Endothelial cell of hepatic sinusoid (primary cell): ENCODE measurements around the gene BBS4.
"Not testable (repeated sequence)": the region's sequence is repeated elsewhere in the genome, so short reads cannot be mapped to it uniquely, and the experiment has no call there.

Experiments used
- in situ Hi-C: cut with HindIII; loops from 2 replicates; pipeline ENCODE4 v1.10.0; 2017; ENCODE audit warnings: low sequenced_read_pairs

Gene BBS4

GRCh38 chr15:72685925-72686794 is at the start of gene BBS4, which contains the start of gene HIGD2B:
Gene BBS4, plus strand, starts transcription at chr15:72686207. Its CDS starts 21 bp downstream, at chr15:72686228.
Gene HIGD2B, minus strand, starts transcription at chr15:72686182. Its CDS starts 9,808 bp downstream, at chr15:72676374.
- in situ Hi-C loops: no loop called here

GRCh38 chr15:72636519-72637282 is 49.3 kb upstream of the BBS4 start:
- in situ Hi-C loops: not testable (repeated sequence)

DNA sequence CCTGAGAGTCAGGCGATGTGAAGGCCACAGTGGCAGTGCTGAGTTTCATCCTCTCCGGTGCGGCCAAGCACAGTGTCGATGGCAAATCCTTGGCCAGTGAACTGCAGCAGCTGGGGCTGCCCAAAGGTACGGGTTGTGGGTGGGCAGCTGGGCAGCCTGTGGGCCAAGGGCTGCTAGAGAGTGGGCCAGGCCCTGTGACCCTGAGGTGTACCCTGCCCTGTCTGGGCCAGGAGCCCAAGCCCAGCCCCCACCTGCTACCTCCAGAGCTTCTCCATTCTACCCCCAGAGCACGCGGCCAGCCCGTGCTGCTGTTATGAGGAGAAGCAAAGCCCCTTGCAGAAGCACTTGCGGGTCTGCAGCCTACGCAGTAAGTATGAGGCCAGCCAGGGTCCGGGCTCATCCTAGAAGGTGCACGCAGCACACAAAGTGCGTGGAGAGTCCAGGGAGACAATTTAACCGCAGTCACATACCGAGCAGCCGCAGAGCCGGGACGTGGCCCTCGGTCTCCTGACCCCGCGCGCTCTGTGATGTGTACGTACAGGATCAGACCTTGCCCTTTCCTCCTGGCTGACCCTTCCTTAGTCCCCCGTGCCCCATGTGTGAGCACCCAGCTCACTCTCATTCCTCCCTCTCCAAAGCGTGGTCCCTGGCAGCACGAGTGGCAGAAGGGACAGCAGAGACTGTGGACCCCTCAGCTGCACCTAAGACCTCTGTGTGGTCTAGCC is 46.1 kb upstream of the BBS4 start:
- in situ Hi-C loops: not testable (repeated sequence)

GRCh38 chr15:72642271-72642670 is 43.7 kb upstream of the BBS4 start:
- in situ Hi-C loops: not testable (repeated sequence)

DNA sequence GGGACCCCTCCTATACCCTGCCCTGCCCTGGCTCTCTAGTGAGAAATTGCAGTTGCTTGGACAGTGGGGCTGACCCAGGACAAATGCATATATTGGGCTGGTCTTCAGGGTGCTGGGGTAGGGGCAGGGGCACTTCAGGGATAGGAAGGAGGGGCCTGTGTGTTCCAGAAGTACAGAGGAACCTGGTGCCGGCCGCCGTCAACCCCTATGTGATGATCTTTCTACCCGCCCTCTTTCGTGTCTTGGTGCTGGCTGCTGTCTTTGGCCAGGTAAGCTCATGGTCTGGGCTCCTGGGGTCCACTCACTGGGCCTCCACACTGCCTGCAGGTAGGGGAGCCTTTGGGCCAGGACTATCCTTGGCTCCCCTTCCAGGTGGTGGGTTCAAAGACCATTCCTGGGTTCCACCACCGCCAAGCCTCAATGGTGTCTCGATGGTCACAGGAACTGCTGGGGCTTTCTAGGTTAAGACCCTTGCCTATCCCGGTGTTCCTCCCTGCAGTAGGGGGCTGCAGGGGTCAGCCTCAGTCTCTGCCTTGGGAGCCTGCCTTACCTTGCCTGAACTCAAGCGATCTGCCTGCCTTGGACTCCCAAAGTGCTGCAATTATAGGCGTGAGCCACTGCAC is 37.3 kb upstream of the BBS4 start:
- in situ Hi-C loops: not testable (repeated sequence)

GRCh38 chr15:72654397-72654796 is 31.6 kb upstream of the BBS4 start, which contains the start of gene GOLGA6B:
Gene GOLGA6B, plus strand, starts transcription at chr15:72654697. Its CDS starts 41 bp downstream, at chr15:72654738.
- in situ Hi-C loops: not testable (repeated sequence)

- in situ Hi-C loops: not testable (repeated sequence)
These were observed 30.0 kb upstream of the BBS4 start for GRCh38 chr15:72656014-72656413.

DNA sequence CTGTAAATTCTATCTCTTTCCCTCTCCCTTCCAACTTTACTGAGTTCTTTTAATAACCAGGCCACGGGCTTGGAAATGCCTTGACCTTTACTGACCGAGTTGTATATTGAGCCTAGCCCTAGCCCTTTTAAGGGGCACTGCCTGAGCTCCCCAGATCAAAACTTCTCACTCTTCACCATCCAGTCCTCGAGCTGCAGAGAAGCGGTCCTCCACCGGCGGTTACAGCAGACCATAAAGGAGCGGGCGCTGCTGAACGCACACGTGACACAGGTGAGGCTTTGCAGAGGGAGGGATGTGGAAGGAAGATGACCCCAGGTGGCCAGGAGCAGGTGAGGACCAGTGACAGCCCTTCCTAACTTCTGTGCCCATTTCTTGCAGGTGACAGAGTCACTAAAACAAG is 24.9 kb upstream of the BBS4 start:
- in situ Hi-C loops: not testable (repeated sequence)

DNA sequence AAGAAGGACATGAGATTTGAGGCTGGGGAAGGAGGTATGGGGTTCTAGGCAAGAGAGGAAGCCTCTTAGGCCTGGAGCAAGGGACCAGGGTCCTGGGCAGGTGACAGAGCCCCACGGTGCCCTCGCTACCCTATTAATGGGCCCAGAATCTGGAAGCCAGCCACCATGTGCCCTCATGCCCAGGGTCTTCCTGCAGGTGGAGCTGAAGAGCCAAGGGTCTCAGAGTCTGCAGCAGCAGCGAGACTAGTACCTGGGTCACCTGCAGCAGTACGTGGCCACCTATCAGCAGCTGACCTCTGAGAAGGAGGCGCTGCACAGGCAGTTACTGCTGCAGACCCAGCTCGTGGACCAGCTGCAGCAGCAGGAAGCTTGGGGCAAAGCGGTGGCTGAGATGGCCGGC is 22.1 kb upstream of the BBS4 start:
- in situ Hi-C loops: not testable (repeated sequence)

- in situ Hi-C loops: not testable (repeated sequence)
These were observed 20.3 kb upstream of the BBS4 start for GRCh38 chr15:72665706-72666105.

GRCh38 chr15:72669803-72670202 is 16.2 kb upstream of the BBS4 start:
- in situ Hi-C loops: not testable (repeated sequence)

DNA sequence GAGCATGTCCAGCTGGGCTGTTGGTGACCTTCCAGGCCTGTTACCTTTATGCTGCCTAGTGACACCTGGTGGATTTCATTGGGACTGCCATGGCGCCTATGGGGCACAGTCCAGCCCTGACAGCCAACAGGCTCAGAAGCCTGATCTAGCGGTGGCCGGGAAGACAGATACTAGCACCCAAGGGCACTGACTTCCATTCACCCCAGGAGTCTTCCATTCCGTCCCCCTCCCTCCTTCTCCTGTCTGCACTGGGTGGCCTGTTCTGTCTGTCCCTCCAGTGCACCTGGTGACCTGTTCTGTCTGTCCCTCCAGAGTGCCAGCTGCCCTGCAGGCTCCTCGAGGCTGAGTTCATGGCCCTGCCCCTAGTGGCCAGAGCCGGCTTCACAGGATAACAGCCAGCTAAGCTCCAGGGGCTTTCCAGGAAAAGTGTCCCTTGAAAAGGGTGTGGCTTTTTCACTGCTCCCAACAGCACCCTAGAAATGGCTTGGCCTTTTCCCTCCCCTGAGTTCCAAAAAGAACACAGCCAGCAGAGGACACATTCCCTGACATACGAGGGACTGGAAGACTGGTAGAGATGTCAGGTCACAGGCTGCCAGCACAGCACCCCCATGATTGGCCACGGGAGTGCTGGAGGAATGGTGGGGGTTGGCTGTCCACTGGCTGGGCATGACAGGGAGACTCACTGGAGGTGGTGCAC is 15.2 kb upstream of the BBS4 start:
- in situ Hi-C loops: not testable (repeated sequence)

GRCh38 chr15:72671525-72671924 is 14.5 kb upstream of the BBS4 start:
- in situ Hi-C loops: no loop called here

DNA sequence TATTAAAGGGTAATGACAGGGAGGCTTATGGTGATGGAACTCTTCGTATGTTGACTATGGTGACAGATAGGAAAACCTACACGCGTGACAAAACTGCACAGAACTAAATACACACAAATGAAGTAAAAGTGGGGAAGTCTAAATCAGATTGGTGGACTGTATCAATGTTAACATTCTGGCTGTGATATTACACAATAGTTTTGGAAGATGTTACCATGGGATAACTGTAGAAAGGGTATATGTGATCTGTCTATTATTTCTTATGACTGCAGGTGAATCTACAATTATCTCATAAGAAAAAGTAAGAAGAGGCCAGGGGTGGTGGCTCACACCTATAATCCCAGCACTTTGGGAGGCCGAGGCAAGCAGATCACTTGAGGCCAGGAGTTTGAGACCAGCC is 9.2 kb upstream of the BBS4 start:
- in situ Hi-C loops: no loop called here

DNA sequence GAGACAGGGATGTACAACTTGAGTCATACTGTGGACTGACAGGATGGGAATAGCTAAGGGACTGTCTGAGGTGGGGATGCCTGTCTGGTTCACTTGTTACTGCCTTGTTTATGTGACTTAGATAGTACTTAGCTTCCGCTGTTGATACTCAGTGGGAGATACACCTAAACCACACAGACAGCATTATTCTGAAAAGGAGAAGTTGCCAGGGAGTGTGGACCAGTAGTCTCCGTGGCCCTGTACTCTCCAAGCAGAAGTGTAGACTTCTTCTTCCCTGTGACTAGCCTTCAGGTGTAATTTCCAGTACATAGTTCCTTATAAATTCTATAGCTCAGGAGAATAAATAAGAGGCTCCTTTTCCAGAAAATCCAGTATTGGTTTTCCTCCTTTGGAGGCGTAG is 5.1 kb upstream of the BBS4 start:
- in situ Hi-C loops: no loop called here

DNA sequence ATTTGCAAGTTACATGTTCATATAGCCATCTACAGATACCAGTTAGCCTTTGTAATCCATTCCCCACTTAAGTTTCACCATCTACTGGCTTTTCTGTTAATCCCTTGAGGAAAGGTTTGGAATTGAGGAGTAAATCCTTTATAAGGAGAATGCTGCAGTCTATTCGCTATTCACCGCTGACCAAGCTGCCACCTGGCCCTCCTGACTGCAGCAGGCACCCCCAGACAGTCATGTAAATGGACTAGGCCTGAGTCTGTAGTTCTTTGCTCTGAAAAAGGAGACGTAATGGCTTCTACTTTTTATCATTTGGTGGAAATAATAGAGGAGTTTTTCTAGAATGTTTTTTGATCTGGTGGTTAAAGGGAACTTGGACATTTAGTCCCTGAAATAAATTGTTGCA is 3.2 kb upstream of the BBS4 start:
- in situ Hi-C loops: no loop called here

- in situ Hi-C loops: no loop called here
These were observed 594 bp upstream of the BBS4 start for GRCh38 chr15:72685301-72685924.

DNA sequence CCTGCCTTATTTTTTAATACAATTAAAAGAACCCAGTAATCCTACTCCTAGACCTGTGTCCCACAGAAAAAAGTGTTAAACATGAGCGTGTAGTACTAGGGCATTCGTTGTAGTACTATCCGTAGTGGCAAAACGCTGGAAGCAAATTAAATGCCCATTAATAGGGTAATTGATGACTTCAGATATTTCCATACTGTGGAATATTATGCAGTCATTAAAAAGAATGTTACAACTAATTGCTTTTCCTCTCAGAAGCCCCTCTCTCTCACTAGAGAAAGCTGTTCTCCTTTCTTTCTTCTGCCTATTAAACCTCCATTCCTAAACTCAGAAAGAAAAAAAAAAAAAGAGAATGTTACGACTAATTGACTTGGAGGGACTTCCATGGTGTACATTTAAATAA is 2.7 kb downstream of the BBS4 start:
- in situ Hi-C loops: no loop called here

GRCh38 chr15:72690938-72691337 is 4.9 kb downstream of the BBS4 start:
- in situ Hi-C loops: no loop called here

GRCh38 chr15:72698938-72699337 is 12.9 kb downstream of the BBS4 start:
- in situ Hi-C loops: no loop called here
